HL-60 (cell line): Measurements from ENCODE around the gene KLHL18.

ENCODE experiments used
- DNase-seq, 2 experiments: peaks; one replicate each; pipeline ENCODE4 v3.0.0-alpha.2; 2010 to 2020; ENCODE audit warnings: low read depth in 1 of 2, low spot score in 1 of 2
- H3K27ac ChIP-seq: fragments of 250-450 bp; sonication (Bioruptor Pico); replicated peaks from 2 replicates; pipeline ENCODE4 v1.5.1; 2020; ENCODE audit warnings: mild to moderate bottlenecking, moderate library complexity
- H3K27me3 ChIP-seq: fragments of 250-450 bp; sonication (Bioruptor Pico); 2 replicates; pipeline ENCODE4 v1.5.1; 2021; ENCODE audit warnings: mild to moderate bottlenecking, moderate library complexity; ENCODE audit not compliant: insufficient read depth, poor library complexity, severe bottlenecking
- H3K4me3 ChIP-seq: replicated peaks from 2 replicates; pipeline ENCODE4 v1.5.1; 2011; ENCODE audit warnings: mild to moderate bottlenecking, control low read depth, low read length; ENCODE audit not compliant: insufficient read depth
- CTCF ChIP-seq: IDR thresholded peaks from one replicate; pipeline ENCODE4 v1.5.1; 2011; ENCODE audit warnings: low read length, control low read depth, inconsistent platforms; ENCODE audit not compliant: insufficient read depth
- GABPA ChIP-seq: IDR thresholded peaks from 2 replicates; pipeline ENCODE4 v1.6.1; 2012; ENCODE audit warnings: low read depth
- POLR2AphosphoS5 ChIP-seq: IDR thresholded peaks from 2 replicates; pipeline ENCODE4 v1.6.1; 2012; ENCODE audit warnings: low read depth
- REST ChIP-seq: IDR thresholded peaks from 2 replicates; pipeline ENCODE4 v1.6.1; 2012; ENCODE audit warnings: low read depth; ENCODE audit not compliant: insufficient replicate concordance
- SPI1 ChIP-seq: IDR thresholded peaks from 2 replicates; pipeline ENCODE4 v1.6.1; 2012; ENCODE audit warnings: low read depth, mild to moderate bottlenecking, borderline replicate concordance

The KLHL18 gene

GRCh38 chr3:47392933-47393332, 110.2 kb downstream of the KLHL18 start:
- DNase-seq: no peak
- no peak for TF ChIP-seq CTCF
- TF ChIP-seq POLR2AphosphoS5: no peak
- TF ChIP-seq REST: no peak
- TF ChIP-seq SPI1: no peak
- TF ChIP-seq GABPA: no peak
- Histone ChIP-seq H3K27me3 (no peaks in the 10 kb centered on the region), H3K4me3 (no peak overlapping the region), H3K27ac (no peak overlapping the region)

- Histone ChIP-seq H3K27ac (no peak overlapping the region), H3K4me3 (no peak overlapping the region), H3K27me3 (no peaks in the 10 kb centered on the region)
- DNase-seq: no peak
- no peak for TF ChIP-seq GABPA
- no peak for TF ChIP-seq CTCF
- no peak for TF ChIP-seq REST
- no peak for TF ChIP-seq SPI1
- TF ChIP-seq POLR2AphosphoS5: no peak
Measured at GRCh38 chr3:47394140-47394870, 111.6 kb downstream of the KLHL18 start.

GRCh38 chr3:47394881-47395280, 112.1 kb downstream of the KLHL18 start:
- TF ChIP-seq REST (no peak), CTCF (no peak), POLR2AphosphoS5 (no peak), SPI1 (no peak), GABPA (no peak)
- H3K27ac ChIP-seq: no peak overlapping the region
- no peak for DNase-seq
- H3K4me3 ChIP-seq: no peak overlapping the region
- H3K27me3 ChIP-seq: no peaks in the 10 kb centered on the region
